DMS153 treated with DMSO at 0.1 percent for 48 hours (cell line): ENCODE results near the gene SDK2.
A peak's percentile ranks its signal among the peaks of the same experiment; 100 is the strongest.

Experiments
- DNase-seq: peaks from one replicate; lab custom pipeline; 2025; ENCODE audit not compliant: unreplicated experiment; lab: John Stamatoyannopoulos, UW

SDK2 gene

DNA sequence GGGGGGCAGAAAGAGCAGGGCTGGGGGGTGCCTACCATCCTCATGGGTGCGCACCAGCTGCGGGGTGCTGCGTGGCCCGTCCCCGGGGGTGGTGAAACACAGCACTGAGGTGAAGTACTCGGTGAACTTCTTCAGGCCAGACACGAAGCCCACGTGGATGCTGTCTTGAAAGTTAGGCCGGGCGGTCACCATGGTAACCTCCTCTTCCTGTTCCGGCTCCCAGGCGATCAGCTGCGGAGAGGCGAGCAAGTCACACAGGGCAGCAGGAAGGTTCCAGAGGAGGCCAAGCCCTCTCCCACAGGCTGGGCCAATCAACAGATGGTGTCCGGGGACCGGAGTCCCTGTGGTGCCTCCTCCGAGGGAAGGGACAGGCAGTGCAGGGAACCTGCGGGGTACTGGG lies 242.3 kb downstream of the SDK2 start:
- no peak for DNase-seq

DNA sequence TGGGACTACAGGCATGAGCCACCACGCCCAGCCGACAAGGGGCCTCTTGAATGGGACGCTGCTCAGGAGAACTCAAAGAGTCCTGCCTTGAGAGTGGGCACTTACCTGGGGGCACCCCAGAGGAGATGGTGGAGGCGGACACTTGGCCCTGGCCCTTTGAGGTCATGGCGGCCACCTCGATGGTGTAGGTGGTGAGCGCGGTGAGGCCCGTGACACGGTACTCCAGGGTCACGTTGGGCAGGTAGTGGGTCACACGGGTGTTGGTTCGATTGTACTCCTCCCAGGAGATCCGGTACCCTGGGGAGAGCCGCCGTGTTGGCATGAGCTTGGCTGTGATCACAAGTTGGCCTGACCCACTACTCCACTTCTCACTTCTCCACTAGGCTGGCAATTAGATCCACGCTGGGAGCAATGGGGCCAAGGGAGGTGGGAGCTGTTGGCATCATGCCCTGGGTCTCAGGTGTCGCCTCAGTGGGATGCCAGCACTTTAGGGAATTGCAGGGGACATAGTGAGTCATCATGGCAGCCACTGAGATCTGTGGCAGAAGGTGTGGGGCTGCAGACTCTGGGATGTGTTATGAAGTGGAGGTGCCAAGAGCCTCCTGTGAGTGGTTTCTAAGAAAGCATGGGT lies 243.2 kb downstream of the SDK2 start:
- DNase-seq: no peak

DNA sequence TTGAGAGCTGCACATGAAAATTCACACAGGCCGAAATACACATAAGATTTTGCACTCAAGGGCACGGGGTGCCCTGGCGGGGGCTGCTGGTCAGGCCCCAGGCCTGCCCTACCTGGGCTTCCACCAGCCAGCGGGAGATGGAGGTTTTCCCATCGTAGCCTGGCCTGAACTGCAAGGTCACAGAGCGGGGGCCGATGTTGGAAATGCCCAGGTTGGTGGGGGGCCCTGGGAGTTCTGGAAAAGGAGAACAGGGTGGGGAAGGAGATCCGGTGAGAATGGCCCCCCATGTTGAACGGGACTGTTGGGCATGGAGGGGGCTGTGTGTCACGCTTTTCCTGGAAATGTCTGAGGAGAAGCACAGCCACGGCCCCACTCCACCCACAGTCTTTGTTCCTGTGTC lies 245.2 kb downstream of the SDK2 start:
- DNase-seq: no peak

DNA sequence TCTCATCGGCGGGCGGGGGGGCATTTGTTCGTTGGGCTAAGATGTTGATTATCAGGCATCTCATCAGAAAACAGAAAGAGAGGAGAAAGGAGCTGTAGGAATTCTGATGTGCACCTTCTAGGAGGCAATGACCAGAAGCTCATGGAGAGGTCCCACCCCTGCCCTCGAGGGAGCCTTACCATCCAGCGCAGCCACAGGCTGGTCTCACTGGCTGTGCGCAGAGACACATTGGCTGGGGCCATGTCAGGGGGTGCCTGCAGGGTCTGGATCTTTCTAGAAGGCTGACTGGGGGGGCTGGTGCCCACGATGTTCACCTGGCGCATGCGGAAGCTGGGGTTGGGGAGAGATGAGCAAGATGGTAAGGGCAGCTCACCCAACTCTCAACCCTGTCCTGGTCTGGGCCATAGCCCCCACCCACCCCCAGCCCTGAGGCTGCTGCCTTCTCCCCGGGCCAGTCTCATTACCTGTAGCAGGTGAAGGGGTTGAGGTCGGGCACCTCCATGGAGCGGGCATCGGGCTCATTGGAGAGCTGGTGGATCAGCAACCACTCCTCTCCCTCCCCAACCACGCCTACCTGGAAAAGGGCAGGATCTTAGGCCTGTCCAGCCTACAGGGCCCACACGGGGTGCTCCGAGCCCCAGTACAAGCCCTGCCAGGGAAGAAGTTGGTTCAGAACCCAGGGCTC lies 246.2 kb downstream of the SDK2 start:
- no peak for DNase-seq

DNA sequence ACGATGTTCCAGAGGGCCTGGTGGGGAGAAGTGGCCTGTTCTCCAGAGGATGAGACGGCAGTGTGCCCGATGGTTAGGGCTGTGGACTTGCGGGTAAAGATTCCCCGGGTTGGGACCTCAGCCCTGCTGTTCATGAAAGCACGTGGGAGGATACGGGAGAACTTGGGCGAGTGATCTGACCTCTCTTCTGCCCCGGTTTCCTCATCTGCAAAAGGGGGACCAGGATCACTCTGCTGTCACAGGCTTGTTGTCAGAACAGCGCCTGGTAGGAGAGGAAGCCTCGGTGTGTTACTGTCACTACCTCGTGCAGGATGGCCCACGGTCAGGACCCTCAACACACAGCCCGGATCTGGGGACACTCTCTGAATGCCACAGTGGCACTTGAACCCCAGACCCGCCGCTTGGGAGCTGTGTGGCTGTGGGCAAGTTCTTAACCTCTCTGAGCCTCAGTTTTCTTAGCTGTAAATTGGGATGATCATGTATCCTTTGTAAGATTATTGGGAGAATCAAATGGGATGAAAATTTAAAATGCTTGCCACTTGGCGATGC lies 246.9 kb downstream of the SDK2 start:
- DNase-seq: no peak

DNA sequence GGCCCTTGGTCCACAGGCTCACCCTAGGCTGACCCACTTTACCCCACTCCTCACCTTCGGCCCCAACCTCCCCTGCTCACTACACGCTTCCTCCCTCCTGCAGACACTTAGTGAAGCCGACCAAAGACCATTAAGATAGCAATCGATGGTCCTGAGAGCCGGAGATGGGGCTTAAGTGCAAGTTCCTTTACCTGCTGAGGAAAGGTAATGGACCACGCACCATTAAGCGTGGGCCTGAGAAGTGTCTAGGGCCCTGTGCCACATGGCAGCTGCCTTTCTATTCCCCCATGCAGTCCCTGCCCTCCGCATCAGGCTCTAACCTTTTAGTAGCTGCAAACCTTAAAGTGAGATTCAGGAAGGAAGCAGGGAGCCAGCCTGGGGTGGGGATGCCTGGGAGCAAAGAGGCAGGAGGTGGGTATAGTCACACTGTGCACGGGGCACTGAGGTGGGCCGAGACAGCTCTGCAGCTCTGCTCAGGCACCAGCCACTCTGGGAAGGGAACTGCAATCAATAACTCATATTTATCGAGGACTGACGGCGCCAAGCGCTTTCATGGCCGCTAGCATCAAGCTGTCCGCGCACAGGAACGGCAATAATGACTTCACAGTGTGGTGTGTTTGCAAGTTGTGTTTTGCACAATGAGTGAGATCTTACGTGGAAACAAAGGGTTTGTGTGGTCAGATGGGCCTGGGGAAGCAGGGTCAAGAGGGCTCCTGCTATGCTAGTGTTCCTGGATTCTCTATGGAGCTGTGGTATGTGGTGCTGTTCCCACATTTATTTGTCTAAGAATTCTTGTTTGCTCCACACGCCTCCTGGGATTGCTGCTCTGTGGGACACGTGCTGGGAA lies 247.6 kb downstream of the SDK2 start:
- DNase-seq: no peak

DNA sequence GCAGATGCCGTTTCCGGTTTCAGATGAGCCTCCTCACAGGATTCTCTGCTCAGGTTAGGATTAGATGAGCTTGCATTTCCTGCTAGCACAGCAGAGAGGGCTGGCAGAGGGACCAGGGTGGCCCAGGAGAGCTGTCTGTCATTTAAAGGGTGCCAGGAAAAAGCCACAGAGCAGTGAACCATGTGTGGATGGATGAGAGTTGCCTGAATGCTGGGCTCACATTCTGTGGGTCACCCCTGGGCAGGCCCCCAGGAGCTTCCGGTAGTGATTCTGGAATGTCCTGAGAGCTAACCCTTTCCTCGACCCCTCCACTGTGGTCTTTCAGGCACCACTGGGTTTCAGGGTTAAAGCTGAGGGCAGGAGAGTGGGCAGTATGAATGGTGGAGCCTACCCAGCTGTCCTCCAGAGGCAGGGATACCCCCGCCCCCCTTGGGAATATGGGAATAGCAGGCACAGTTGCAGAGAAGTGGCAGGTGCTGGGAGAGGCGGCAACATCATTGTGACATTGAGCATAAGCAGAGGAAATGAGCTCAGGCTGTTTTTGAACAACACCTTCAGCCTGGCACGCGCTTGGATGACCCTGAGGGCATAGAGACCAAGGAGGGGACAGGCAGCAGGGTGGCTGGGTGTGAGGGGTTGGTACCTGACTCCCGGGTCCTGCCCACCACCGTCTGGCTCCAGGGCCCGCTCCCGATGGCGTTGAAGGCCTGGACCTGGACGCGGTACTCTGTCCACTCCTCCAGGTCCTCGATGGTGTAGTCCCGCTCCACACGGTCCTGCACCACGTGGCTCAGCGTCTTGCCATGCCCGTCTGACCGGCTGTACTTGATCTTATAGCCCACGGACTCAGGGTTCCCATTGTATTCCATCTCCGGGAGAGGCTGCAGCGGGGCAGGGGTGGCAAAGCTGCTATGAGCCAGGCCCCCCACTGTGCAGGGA lies 249.5 kb downstream of the SDK2 start:
- peak; percentile 41 for DNase-seq

DNA sequence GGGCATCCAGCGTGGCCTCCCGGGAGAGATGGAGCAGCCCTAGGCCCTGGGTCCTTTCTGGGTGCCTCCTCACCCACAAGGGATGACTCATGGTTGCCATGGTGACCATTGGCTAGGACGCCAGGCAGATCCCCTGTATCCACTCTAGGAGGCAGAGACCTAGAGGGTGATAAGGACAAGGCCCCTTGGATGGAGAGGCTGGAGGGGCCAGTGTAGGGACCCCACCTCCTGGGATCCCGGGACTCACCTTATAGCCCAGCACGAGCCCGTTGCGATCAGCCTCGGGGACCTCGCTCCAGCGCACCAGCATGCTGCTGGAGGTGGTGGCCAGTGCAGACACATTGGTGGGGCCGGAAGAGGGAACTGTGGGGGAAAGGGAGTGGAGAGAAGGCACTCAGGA lies 250.3 kb downstream of the SDK2 start:
- DNase-seq: no peak

DNA sequence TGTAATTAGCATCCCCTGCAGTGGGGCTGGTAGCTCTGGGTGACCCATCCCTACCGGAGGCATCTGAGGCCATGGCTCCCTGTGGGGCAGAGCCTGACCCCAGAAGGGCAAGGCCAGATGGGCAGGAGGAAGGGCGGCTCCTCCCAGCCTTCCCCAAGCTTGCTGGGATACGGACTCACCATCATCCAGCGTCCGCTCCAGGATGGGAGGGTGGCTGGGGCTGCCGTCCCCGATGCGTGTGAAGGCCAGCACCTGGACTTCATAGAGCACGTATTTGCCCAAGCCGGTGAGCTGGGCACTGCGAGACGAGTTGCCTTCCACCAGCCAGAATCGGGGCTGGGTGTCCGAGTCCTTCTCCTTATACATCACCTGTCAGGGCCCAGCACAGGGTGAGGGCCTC lies 250.9 kb downstream of the SDK2 start:
- DNase-seq: no peak

DNA sequence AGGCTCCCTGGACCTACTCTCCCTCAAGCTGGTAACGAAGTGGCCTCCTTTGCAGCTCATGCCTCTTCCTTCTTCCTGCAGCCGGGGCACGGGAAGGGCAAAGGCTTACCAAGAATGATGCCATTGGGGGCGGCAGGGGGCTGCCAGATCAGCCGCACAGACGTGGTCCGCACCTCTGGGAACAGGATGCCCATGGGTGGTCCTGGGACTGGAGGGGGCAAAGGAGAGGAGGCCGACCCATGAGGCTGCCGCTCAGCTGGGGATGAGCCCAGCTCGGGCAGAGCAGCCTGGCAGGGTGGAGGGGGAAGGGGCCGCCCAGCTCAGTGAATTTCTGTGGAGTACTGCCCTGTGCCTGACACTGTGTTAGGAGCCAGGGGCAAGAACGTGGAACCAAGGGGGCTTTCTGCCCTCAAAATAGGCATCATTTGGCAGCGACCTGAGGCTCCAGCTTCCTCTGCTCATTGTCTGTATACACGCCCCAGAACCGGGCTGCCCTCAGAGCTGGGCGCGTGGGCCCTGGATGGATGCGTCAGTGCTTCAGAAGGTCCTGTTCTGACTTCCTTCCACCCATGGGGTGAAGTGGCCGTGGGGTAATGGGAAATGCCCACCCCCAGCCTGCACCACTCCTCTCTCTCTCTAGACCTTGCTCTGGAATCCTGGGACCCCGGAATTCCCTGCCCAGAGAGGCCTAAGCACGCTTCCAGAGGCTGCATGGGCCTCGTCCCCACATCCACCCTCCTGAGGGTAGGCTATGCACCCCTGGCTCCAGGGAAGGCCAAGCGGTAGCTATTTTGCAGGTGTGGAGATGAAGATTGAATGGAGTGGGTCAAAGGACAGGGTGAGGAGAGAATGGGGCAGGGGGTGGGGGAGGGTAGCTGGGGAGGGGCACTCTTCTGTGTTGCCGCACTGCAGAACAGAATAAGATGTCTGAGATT lies 252.6 kb downstream of the SDK2 start:
- DNase-seq: no peak

DNA sequence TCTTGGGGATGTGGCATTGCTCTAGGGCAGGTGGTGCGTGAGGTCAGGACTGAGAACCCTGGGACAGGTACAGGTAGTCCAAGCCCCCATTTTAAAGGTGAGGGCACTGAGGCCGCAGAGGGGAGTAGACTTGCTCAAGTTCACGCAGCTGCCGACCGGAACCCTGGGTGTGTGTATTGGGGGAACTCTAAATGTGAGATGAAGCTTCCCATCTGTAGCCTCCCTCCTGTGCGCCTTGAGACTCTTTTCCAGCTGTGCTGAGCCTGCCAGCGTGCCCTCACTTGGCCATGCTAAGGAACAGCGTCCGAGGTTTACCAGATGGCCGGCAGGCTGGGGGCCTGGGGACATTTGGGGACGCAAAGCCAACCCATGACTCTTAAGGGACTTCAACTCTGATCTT lies 253.4 kb downstream of the SDK2 start:
- no peak for DNase-seq

DNA sequence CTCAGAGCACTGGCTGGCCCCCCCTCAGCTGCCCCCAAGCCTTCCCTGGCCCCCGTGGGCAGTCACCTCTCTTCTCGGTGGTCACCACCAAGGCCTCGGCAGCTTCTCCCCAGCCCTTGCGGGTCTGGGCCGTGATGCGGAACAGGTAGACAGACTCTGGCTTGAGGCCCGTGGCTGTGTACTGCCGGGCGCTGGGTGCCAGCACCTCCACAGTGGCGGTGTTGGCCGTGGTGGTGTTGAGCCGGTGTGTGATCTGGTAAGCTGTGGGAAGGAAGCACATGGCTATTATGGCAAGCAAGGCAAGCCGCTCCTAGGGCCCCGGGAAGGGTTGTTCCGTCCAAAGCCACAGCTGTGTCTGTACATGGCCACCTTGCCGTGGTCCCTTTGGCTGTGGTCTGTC lies 254.0 kb downstream of the SDK2 start:
- DNase-seq: no peak

DNA sequence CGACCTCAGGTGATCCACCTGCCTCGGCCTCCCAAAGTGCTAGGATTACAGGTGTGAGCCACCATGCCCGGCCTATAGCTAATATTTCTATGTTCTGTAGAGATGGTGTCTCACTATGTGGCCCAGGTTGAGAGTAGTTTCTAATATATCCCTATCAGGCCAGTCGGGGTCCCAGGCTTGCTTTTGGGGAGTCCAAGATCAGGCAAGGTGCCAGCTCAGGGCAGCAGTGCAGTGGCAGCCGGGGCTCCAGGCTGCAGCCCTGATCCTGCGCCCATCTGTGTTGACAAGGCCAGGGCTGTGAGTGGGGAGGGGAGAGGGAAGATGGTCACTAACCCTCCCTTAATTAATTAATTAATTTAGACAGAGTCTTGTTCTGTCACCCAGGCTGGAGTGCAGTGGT lies 254.8 kb downstream of the SDK2 start:
- no peak for DNase-seq

DNA sequence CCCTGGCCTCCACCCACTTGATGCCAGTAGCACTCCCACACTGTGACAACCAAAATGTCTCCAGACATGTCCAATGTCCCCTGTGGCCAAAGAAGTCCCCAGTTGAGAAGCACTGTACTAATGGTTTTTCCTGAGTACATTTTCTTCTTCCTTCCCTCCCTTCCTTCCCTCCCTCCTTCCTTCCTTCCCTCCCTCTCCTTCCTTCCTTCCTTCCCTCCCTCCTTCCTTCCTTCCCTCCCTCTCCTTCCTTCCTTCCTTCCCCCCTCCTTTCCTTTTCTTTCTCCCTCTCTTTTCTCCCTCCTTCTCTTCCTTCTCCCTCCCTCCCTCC lies 255.7 kb downstream of the SDK2 start:
- DNase-seq: no peak

DNA sequence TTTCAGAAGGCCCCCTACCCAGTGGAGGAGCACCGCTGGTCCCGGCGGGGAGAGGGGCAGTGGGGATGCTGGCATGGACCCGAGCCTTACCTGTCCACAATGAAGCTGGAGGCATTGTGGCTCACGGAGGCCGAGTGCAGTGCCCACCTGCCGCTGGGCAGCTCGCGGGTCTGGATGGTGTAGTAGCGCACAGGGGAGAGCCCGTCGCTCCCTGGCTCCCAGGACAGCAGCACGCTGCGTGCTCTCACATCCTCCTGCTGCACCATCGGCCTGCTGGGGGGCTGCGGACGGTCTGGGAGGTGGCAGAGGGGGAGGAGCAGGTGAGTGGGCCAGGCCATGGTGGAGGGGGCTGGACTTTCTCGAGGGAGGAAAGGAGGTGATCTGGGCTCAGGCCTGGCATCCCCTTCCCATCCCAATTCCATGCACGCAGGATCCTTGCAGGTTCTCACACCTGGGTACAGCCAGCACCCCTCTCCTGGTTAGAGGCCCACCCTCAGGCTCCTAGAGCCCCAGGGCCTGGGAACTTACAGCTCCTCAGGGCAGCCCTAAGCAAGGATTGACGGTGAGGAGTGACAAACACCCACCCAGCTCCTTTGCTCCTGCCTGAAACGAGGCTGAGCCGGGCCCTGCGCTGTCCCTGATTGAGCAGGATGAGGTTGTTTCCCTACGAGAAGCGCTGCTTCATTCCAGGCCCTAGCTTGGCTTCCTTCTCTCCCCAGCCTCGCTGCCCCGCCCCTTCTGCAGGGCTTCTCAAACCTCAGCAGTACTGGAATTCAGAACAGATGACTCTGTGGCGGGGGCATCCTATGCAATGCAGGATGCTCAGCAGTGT lies 256.3 kb downstream of the SDK2 start:
- no peak for DNase-seq

DNA sequence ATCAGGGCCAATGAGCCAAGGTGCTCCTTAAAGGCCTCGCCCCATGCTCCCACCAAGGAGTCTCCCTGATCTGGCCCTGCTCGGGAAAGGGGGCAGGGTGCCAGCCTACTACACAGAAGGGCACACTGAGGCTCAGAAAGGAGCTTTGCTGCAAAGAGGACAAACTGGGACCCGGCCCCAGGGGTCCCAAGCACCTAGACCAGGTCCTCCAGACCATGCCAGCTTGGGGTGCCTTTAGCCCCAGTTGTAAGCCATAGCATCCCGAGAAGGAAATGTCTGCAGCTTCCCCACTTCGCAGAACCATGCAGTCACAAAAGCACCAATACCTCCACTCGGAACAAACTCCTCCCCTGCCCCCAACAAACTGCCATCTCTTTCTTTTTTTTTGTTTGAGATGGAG lies 257.7 kb downstream of the SDK2 start:
- no peak for DNase-seq

DNA sequence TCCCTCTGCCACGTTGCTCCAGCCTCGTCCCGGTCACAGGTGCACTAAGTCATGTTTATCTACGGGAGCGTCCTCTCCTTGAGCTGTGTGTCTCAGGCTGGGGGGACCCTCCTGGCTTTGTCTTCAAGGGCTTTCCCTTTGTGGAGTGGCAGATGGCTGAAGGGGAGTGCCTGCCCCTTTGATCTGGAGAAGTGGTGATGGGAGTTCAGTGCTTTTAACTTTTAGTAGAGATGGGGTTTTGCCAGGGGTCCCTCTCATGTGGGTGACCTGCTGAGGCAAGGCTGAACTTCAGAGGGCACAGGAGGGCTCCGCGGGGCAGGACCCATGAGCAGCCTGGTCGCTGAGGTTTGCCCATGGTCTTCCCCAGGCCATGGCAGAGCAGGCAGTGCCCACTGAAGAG lies 259.3 kb downstream of the SDK2 start:
- no peak for DNase-seq

DNA sequence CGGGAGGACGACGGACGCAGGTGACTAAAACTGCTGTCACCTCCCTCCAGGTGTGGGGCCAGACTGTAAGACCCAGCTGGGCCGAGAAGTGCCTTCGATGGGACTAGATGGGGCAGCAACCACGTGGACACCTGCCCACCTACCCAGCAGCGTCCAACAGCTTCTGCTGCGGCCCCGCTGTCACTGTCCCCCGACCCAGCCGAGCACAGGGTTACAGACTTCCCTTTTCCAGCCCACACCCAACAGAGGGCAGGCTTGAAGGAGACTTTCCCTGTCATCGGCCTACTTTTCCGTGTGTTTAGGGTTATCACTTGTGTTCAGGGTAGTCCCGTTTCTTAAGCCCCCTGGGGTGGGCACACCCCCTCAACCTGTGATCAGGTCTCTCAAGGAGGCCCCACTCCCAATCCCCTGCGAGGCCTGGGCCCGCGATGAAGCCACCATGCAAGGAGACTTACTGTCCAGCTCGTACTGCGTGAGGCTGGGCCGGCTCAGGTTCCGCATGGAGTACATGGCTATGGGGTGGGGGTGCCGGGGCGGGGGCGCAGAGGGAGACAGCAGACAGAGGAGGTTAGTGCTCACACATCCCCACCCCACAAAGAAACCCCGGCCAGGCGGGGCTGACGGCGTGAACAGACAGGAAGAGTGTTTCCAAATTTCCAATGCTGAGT lies 263.7 kb downstream of the SDK2 start:
- DNase-seq: no peak
